HepG2 (cell line): ENCODE results near the gene GBP2. TPM values are rescaled to one million over a fixed set of nuclear protein-coding genes. Genes with fewer than 3 reads are reported as not detected.

Experiments used
- ATAC-seq: fragments of 200-7000 bp; cut with Tn5 transposase; 3 replicates; pipeline ENCODE4 v1.9.1; 2020; ENCODE audit warnings: mild to moderate bottlenecking, moderate library complexity
- BruUV-seq: library from RNA; stranded (reverse); fragments of 400-500 nt; replicated peaks from 2 replicates; lab custom pipeline; 2021; lab: Mats Ljungman, UMichigan
- CTCF ChIA-PET: fragments of 300-600 bp; formaldehyde crosslinking; extraction: SDS; loops from one replicate; lab custom pipeline; 2021; ENCODE audit warnings: low total read pairs, inconsistent platforms, low intra/inter-chr PET ratio; lab: Yijun Ruan, JAX
- POLR2A ChIA-PET: fragments of 350-600 bp; sonication (Branson Sonifier 250); formaldehyde crosslinking; loops from one replicate; lab custom pipeline; 2020; ENCODE audit warnings: antibody characterized with exemption, inconsistent platforms; lab: Yijun Ruan, JAX
- DNase-seq: peaks from one replicate; pipeline ENCODE4 v3.0.0-alpha.2; 2015; ENCODE audit warnings: low spot score
- FAIRE-seq: peaks from 3 replicates; lab custom pipeline; 2011; peaks lifted over from hg19 to GRCh38; lab: Jason Lieb, UNC
- H2AFZ ChIP-seq: one replicate; pipeline ENCODE4 v1.6.1; 2011; ENCODE audit warnings: low read length, inconsistent platforms
- H3K27ac ChIP-seq: fragments of 300-600 bp; 3 replicates; pipeline ENCODE4 v1.8.0; 2011; ENCODE audit warnings: mixed run types, mild to moderate bottlenecking, mixed read lengths, low read length, inconsistent platforms; ENCODE audit not compliant: insufficient read depth; ENCODE audit errors: extremely low read length
- H3K27me3 ChIP-seq, 2 experiments: fragments of 200-600 bp in 1 of 2; 2 replicates in 1 of 2; 3 replicates in 1 of 2; pipeline versions ENCODE4 v1.6.0 to v1.8.0; 2011; ENCODE audit warnings: low read length in 2 of 2, mild to moderate bottlenecking in 2 of 2, moderate library complexity in 2 of 2, inconsistent platforms in 1 of 2; ENCODE audit not compliant: insufficient read depth in 2 of 2, control insufficient read depth in 1 of 2
- H3K36me3 ChIP-seq, 2 experiments: fragments of 200-600 bp in 1 of 2; replicated peaks in 1 of 2; 2 replicates in 1 of 2; 3 replicates in 1 of 2; pipeline versions ENCODE4 v1.5.1 to v1.8.0; 2011; ENCODE audit warnings: low read length in 2 of 2, inconsistent platforms in 1 of 2; ENCODE audit not compliant: insufficient read depth in 2 of 2, control insufficient read depth in 1 of 2
- H3K4me1 ChIP-seq: 2 replicates; pipeline ENCODE4 v1.5.1; 2012; ENCODE audit warnings: low read length, inconsistent platforms; ENCODE audit not compliant: insufficient read depth
- H3K4me2 ChIP-seq: 2 replicates; pipeline ENCODE4 v1.6.0; 2011; ENCODE audit warnings: low read depth, low read length, inconsistent platforms
- H3K4me3 ChIP-seq, 3 experiments: fragments of 200-600 bp in 1 of 3; sonication (generic), shearing (Covaris generic) in 1 of 3; replicated peaks in 1 of 3; 2 replicates each; pipeline ENCODE4 v1.5.1; 2011 to 2016; ENCODE audit warnings: low read length in 3 of 3, inconsistent platforms in 2 of 3, low read depth in 2 of 3, mild to moderate bottlenecking in 2 of 3, control low read depth in 1 of 3, mixed read lengths in 1 of 3; ENCODE audit not compliant: insufficient read depth in 1 of 3
- H3K79me2 ChIP-seq: one replicate; pipeline ENCODE4 v1.6.1; 2011; ENCODE audit warnings: low read length, inconsistent platforms; ENCODE audit not compliant: insufficient read depth
- H3K9ac ChIP-seq: 2 replicates; pipeline ENCODE4 v1.6.0; 2011; ENCODE audit warnings: mild to moderate bottlenecking, low read depth, low read length, inconsistent platforms; ENCODE audit not compliant: insufficient read depth
- H3K9me3 ChIP-seq: 2 replicates; pipeline ENCODE4 v1.5.1; 2012; ENCODE audit warnings: mild to moderate bottlenecking, low read length
- H4K20me1 ChIP-seq: 2 replicates; pipeline ENCODE4 v1.6.0; 2011; ENCODE audit warnings: inconsistent platforms, mild to moderate bottlenecking, low read length, moderate library complexity; ENCODE audit not compliant: insufficient read depth
- ASH2L ChIP-seq: fragments of 300-600, 200-600 bp; sonication (generic); IDR thresholded peaks from 2 replicates; pipeline ENCODE4 v1.7.0; 2017; ENCODE audit warnings: low read depth, mild to moderate bottlenecking, moderate library complexity, mixed read lengths, low read length; ENCODE audit not compliant: insufficient read length
- KLF16 ChIP-seq, 2 experiments: sonication (generic) in 1 of 2; formaldehyde crosslinking in 1 of 2; IDR thresholded peaks; 2 replicates each; pipeline versions ENCODE4 v1.6.1 to v1.8.0; 2016 to 2023; ENCODE audit warnings: missing genetic modification reagents in 2 of 2, missing compliant biosample characterization in 1 of 2
- PCBP2 ChIP-seq: fragments of 200-400 bp; formaldehyde crosslinking; optimal IDR thresholded peaks from 2 replicates; pipeline ENCODE3; 2018; ENCODE audit warnings: low read length, low read depth; ENCODE audit not compliant: poor library complexity, severe bottlenecking
- PHF5A ChIP-seq: IDR thresholded peaks from one replicate; pipeline ENCODE4 v1.6.1; 2018; ENCODE audit warnings: low read depth, missing genetic modification reagents; ENCODE audit not compliant: unreplicated experiment
- SMYD3 ChIP-seq: sonication (generic); formaldehyde crosslinking; IDR thresholded peaks from 2 replicates; pipeline ENCODE4 v1.8.1; 2023; ENCODE audit warnings: mild to moderate bottlenecking, missing genetic modification reagents
- SP4 ChIP-seq: sonication (generic); formaldehyde crosslinking; IDR thresholded peaks from 2 replicates; pipeline ENCODE4 v1.8.1; 2023; ENCODE audit warnings: mild to moderate bottlenecking, missing genetic modification reagents
- ZNF570 ChIP-seq: sonication (generic); formaldehyde crosslinking; IDR thresholded peaks from 2 replicates; pipeline ENCODE4 v1.4.0; 2020; ENCODE audit warnings: mild to moderate bottlenecking, missing genetic modification reagents, borderline replicate concordance
- ZNF605 ChIP-seq: sonication (generic); formaldehyde crosslinking; IDR thresholded peaks from 2 replicates; pipeline ENCODE4 v1.8.0; 2022; ENCODE audit warnings: mild to moderate bottlenecking, missing genetic modification reagents
- WGBS: methylation state at CpG from one replicate; pipeline ENCODE4 v1.1.6; 2017; ENCODE audit warnings: low lambda C conversion rate; 5-methylcytosine and 5-hydroxymethylcytosine counted together
- in situ Hi-C: cut with HindIII; loops from 2 replicates; pipeline ENCODE4 v1.10.0; 2017; ENCODE audit warnings: low pct_unique_long_range_greater_than_20kb; ENCODE audit not compliant: extremely low pct_ligation_motif_present
- intact Hi-C: fragments of 100-400 bp; cut with micrococcal nuclease; formaldehyde crosslinking; loops from one replicate; pipeline ENCODE4 v1.10.0; 2022; ENCODE audit not compliant: unreplicated experiment
- polyA plus RNA-seq, 8 experiments: library from polyadenylated mRNA; depleted of rRNA in 3 of 8; stranded (reverse) in 7 of 8; unstranded in 1 of 8; fragments of >200 nt; fragmentation: Illumina TruSeq in 4 of 8; extraction: Trizol in 4 of 8; gene quantifications; 2 replicates each; pipeline versions ENCODE4 v1.2.1 to v1.2.3, GENCODE V29; 2011 to 2016; ENCODE audit warnings: low read depth in 4 of 8, missing spikeins in 1 of 8, mixed read lengths in 1 of 8; ENCODE audit not compliant: insufficient read depth in 1 of 8
- total RNA-seq, 5 experiments: library from RNA; depleted of rRNA; stranded (reverse); fragments of >200 nt; fragmentation: Illumina TruSeq; extraction: Trizol; gene quantifications; 2 replicates each; pipeline ENCODE4 v1.2.3, GENCODE V29; 2016; ENCODE audit warnings: low read depth in 1 of 5
- TF ChIP-seq, protein P1 (sequence below): sonication (generic); formaldehyde crosslinking; IDR thresholded peaks from 2 replicates; pipeline ENCODE4 v1.4.0; 2020; ENCODE audit warnings: missing genetic modification reagents, borderline replicate concordance
- TF ChIP-seq, protein P2 (sequence below): sonication (generic); formaldehyde crosslinking; IDR thresholded peaks from 2 replicates; pipeline ENCODE4 v1.5.1; 2020; ENCODE audit warnings: missing genetic modification reagents, mild to moderate bottlenecking, borderline replicate concordance
- TF ChIP-seq, protein P3 (sequence below): sonication (generic); formaldehyde crosslinking; IDR thresholded peaks from 2 replicates; pipeline ENCODE4 v1.5.1; 2020; ENCODE audit warnings: mild to moderate bottlenecking, missing genetic modification reagents, moderate library complexity
- TF ChIP-seq, protein P4 (sequence below): IDR thresholded peaks from 2 replicates; pipeline ENCODE4 v1.6.1; 2016; ENCODE audit warnings: missing compliant biosample characterization, missing genetic modification reagents, borderline replicate concordance
- TF ChIP-seq, protein P5 (sequence below): sonication (generic); formaldehyde crosslinking; IDR thresholded peaks from 2 replicates; pipeline ENCODE4 v1.4.0; 2020; ENCODE audit warnings: missing genetic modification reagents
- TF ChIP-seq, protein P6 (sequence below): sonication (generic); formaldehyde crosslinking; IDR thresholded peaks from 2 replicates; pipeline ENCODE4 v1.5.0; 2020; ENCODE audit warnings: mild to moderate bottlenecking, missing genetic modification reagents, moderate library complexity

The GBP2 gene
- total and polyA plus RNA-seq, 2 of the 13 experiments (the other 11 are each of a cell fraction or from before 2014, with no cell fraction given), result 5.1 to 6.2 TPM

DNA sequence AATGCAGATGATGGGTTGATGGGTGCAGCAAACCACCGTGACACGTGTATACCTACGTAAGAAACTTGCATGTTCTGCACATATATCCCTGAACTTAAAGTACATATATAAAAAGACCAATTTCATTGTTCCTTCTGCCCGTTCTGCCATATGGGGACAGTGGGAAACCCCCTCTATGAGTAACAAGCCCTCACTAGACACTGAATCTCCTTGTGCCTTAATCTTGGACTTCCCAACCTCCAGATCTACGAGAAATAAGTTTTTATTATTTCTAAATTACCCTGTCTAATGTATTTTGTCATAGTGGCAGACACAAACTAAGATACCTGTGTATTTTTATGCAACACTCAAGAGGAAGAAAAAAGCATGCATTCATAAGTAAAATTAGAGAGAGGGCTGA lies 39.9 kb upstream of the GBP2 start:
- Histone ChIP-seq H3K4me3 (no peak overlapping the region), H3K9me3 (no peaks in the 10 kb centered on the region), H2AFZ (no peak overlapping the region), H3K4me1 (no peaks in the 10 kb centered on the region), H3K27me3 (no peaks in the 10 kb centered on the region), H3K36me3 (no peaks in the 10 kb centered on the region), H3K27ac (no peak overlapping the region), H4K20me1 (no peaks in the 10 kb centered on the region), H3K9ac (no peak overlapping the region), H3K4me2 (no peak overlapping the region), H3K79me2 (no peaks in the 10 kb centered on the region)
- intact Hi-C loops (no loop called here), in situ Hi-C loops (no loop called here)
- WGBS, result 3% methylated on average over 5 of the region's 5 CpGs
- no peak for ATAC-seq
- FAIRE-seq, result no peak
- ChIA-PET CTCF (no interaction called here), POLR2A (no interaction called here)
- DNase-seq, result no peak
- no TSS peak for BruUV-seq
- TF ChIP-seq, protein P1, sequence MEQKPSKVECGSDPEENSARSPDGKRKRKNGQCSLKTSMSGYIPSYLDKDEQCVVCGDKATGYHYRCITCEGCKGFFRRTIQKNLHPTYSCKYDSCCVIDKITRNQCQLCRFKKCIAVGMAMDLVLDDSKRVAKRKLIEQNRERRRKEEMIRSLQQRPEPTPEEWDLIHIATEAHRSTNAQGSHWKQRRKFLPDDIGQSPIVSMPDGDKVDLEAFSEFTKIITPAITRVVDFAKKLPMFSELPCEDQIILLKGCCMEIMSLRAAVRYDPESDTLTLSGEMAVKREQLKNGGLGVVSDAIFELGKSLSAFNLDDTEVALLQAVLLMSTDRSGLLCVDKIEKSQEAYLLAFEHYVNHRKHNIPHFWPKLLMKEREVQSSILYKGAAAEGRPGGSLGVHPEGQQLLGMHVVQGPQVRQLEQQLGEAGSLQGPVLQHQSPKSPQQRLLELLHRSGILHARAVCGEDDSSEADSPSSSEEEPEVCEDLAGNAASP (CRISPR knock-in tag), result no peak
- TF ChIP-seq, protein P2, sequence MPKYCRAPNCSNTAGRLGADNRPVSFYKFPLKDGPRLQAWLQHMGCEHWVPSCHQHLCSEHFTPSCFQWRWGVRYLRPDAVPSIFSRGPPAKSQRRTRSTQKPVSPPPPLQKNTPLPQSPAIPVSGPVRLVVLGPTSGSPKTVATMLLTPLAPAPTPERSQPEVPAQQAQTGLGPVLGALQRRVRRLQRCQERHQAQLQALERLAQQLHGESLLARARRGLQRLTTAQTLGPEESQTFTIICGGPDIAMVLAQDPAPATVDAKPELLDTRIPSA (CRISPR knock-in tag), result no peak
- no peak for TF ChIP-seq ZNF605 (CRISPR knock-in tag)
- no peak for TF ChIP-seq PCBP2
- no peak for TF ChIP-seq KLF16 (CRISPR knock-in tag; IDR thresholded peaks at IDR 0.05)
- TF ChIP-seq ASH2L, result no peak
- TF ChIP-seq, protein P3, sequence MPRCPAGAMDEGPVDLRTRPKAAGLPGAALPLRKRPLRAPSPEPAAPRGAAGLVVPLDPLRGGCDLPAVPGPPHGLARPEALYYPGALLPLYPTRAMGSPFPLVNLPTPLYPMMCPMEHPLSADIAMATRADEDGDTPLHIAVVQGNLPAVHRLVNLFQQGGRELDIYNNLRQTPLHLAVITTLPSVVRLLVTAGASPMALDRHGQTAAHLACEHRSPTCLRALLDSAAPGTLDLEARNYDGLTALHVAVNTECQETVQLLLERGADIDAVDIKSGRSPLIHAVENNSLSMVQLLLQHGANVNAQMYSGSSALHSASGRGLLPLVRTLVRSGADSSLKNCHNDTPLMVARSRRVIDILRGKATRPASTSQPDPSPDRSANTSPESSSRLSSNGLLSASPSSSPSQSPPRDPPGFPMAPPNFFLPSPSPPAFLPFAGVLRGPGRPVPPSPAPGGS (CRISPR knock-in tag), result no peak
- TF ChIP-seq SP4 (CRISPR knock-in tag), result no peak
- TF ChIP-seq, protein P4, sequence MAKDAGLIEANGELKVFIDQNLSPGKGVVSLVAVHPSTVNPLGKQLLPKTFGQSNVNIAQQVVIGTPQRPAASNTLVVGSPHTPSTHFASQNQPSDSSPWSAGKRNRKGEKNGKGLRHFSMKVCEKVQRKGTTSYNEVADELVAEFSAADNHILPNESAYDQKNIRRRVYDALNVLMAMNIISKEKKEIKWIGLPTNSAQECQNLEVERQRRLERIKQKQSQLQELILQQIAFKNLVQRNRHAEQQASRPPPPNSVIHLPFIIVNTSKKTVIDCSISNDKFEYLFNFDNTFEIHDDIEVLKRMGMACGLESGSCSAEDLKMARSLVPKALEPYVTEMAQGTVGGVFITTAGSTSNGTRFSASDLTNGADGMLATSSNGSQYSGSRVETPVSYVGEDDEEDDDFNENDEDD (CRISPR knock-in tag), result no peak
- no peak for TF ChIP-seq SMYD3 (CRISPR knock-in tag)
- TF ChIP-seq ZNF570, result no peak
- TF ChIP-seq, protein P5, sequence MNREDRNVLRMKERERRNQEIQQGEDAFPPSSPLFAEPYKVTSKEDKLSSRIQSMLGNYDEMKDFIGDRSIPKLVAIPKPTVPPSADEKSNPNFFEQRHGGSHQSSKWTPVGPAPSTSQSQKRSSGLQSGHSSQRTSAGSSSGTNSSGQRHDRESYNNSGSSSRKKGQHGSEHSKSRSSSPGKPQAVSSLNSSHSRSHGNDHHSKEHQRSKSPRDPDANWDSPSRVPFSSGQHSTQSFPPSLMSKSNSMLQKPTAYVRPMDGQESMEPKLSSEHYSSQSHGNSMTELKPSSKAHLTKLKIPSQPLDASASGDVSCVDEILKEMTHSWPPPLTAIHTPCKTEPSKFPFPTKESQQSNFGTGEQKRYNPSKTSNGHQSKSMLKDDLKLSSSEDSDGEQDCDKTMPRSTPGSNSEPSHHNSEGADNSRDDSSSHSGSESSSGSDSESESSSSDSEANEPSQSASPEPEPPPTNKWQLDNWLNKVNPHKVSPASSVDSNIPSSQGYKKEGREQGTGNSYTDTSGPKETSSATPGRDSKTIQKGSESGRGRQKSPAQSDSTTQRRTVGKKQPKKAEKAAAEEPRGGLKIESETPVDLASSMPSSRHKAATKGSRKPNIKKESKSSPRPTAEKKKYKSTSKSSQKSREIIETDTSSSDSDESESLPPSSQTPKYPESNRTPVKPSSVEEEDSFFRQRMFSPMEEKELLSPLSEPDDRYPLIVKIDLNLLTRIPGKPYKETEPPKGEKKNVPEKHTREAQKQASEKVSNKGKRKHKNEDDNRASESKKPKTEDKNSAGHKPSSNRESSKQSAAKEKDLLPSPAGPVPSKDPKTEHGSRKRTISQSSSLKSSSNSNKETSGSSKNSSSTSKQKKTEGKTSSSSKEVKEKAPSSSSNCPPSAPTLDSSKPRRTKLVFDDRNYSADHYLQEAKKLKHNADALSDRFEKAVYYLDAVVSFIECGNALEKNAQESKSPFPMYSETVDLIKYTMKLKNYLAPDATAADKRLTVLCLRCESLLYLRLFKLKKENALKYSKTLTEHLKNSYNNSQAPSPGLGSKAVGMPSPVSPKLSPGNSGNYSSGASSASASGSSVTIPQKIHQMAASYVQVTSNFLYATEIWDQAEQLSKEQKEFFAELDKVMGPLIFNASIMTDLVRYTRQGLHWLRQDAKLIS, result no peak
- TF ChIP-seq, protein P6, sequence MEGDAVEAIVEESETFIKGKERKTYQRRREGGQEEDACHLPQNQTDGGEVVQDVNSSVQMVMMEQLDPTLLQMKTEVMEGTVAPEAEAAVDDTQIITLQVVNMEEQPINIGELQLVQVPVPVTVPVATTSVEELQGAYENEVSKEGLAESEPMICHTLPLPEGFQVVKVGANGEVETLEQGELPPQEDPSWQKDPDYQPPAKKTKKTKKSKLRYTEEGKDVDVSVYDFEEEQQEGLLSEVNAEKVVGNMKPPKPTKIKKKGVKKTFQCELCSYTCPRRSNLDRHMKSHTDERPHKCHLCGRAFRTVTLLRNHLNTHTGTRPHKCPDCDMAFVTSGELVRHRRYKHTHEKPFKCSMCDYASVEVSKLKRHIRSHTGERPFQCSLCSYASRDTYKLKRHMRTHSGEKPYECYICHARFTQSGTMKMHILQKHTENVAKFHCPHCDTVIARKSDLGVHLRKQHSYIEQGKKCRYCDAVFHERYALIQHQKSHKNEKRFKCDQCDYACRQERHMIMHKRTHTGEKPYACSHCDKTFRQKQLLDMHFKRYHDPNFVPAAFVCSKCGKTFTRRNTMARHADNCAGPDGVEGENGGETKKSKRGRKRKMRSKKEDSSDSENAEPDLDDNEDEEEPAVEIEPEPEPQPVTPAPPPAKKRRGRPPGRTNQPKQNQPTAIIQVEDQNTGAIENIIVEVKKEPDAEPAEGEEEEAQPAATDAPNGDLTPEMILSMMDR, result no peak
- no peak for TF ChIP-seq PHF5A (CRISPR knock-in tag)
